ENCODE data around the gene GPR157.

Gene GPR157

DNA sequence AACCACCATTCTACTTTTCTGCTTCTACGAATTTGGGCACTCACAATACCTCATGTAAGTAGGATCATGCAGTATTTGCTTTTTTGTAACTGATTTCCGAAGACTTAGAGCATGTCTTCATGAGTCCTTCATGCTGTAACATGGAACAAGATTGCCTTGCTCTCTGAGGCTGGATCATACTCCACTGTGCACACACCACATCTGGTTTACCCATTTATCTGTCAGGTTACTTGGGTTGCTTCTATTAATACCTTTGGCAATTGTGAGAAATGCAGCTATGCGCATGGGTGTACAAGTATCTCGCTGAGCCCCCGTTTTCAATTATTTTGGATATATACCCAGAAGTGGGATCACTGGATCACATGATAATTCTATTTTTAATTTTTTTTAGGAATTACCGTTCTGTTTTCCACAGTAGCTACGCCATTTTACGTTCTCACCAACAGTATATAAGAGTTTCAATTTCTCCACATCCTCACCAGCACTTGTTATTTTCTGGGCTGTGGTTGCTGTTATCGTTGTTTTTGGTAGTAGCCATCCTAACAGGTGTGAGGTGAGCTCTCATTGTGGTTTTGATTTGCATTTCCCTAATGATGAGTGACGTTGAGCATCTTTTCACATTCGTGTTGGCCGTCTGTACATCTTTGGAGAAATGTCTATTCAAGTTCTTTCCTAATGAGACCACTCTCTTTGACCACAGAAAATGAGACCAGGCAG, 48.8 kb downstream of the GPR157 start:
- Histone ChIP-seq H2BK120ac (ENCODE audit: low read depth, low read length) (no peak overlapping the region), H3K4me1 (ENCODE audit: control insufficient read depth in 2 of 2, insufficient read depth in 1 of 2, low read depth in 1 of 2, low read length in 2 of 2) (peaks cover 0 to 3% of the 10 kb centered on the region in 2 donors), H2BK12ac (ENCODE audit: low read length) (no peak overlapping the region), H2AFZ (ENCODE audit: low read length) (no peak overlapping the region), H3K4me2 (ENCODE audit: insufficient read depth, low read length, poor library complexity, severe bottlenecking) (no peak overlapping the region), H2AK5ac (ENCODE audit: low read depth, low read length) (no peak overlapping the region), H3K79me1 (ENCODE audit: low read depth, low read length) (no peaks in the 10 kb centered on the region), H4K8ac (ENCODE audit: low read depth, low read length) (no peak overlapping the region), H3K18ac (ENCODE audit: low read length) (no peak overlapping the region), H2BK15ac (ENCODE audit: low read length) (no peak overlapping the region), H3K23ac (ENCODE audit: low read depth, low read length, poor library complexity) (no peak overlapping the region), H3K4me3 (ENCODE audit: low read length in 2 of 2) (no peak overlapping the region), H3K9ac (ENCODE audit: low read depth, low read length, poor library complexity) (no peak overlapping the region), H3K9me3 (replicated peaks in 1 of 2; ENCODE audit: control insufficient read depth in 2 of 2, insufficient read depth in 1 of 2, low read depth in 1 of 2, low read length in 2 of 2) (no peaks in the 10 kb centered on the region), H4K91ac (ENCODE audit: low read depth, low read length, poor library complexity) (no peak overlapping the region), H3K27ac (replicated peaks; ENCODE audit: low read length) (no peak overlapping the region), H3K4ac (ENCODE audit: low read length) (no peak overlapping the region), H2BK5ac (ENCODE audit: low read length) (no peak overlapping the region), H3K36me3 (replicated peaks in 1 of 2; ENCODE audit: control insufficient read depth in 2 of 2, insufficient read depth in 2 of 2, low read length in 2 of 2) (no peaks in the 10 kb centered on the region), H3K27me3 (ENCODE audit: control insufficient read depth in 3 of 3, insufficient read depth in 3 of 3, low read depth in 1 of 3, low read length in 3 of 3) (no peaks in the 10 kb centered on the region), H3K14ac (ENCODE audit: low read length) (no peak overlapping the region)
- WGBS, 2 donors (ENCODE audit: extremely low coverage in 2 of 2, insufficient read length in 2 of 2, insufficient replicate concordance in 1 of 2) = no CpG with 5 or more reads among the region's 12 CpGs
- no peak for DNase-seq (ENCODE audit: low spot score)

DNA sequence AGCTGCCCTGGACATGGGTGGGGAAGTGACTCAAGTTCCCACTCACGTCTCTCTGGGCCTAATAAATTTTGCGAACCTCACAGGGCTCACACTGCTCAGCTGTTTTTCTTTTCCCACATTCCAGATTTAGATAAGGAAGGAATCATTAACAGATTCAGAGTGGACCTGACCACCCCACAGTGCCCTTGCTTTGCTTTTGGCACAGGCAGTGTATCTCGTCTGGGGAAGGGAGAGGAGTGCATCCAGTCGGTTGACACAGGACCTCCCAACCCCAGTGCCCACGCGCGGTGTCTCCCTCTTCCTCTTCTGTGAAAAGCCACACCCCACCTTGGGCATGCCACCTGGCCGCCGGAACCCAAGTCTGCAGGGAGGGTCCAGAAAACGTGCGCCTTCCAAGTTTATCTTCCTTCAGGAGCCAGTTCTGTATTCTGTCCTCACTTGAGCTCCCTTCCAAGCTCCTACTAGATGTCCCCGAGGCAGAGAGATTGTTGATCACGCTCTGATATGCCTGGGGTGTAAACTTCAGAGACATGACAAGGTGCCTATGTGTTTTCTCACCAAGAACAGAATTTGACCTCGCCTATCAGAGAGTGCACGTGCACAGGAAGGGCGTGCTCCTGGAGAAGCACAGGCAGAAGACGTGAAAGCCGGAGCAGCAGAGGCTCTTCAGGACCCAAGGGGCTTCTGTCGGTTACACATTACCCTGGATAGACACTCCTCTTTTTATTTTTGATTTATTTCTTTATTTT, 50.0 kb downstream of the GPR157 start:
- Histone ChIP-seq H3K18ac (ENCODE audit: low read length) (no peak overlapping the region), H2BK12ac (ENCODE audit: low read length) (no peak overlapping the region), H2BK120ac (ENCODE audit: low read depth, low read length) (no peak overlapping the region), H3K9ac (ENCODE audit: low read depth, low read length, poor library complexity) (no peak overlapping the region), H3K4me2 (ENCODE audit: insufficient read depth, low read length, poor library complexity, severe bottlenecking) (no peak overlapping the region), H3K4ac (ENCODE audit: low read length) (no peak overlapping the region), H3K27me3 (ENCODE audit: control insufficient read depth in 3 of 3, insufficient read depth in 3 of 3, low read depth in 1 of 3, low read length in 3 of 3) (no peaks in the 10 kb centered on the region), H3K36me3 (replicated peaks in 1 of 2; ENCODE audit: control insufficient read depth in 2 of 2, insufficient read depth in 2 of 2, low read length in 2 of 2) (no peaks in the 10 kb centered on the region), H3K79me1 (ENCODE audit: low read depth, low read length) (no peaks in the 10 kb centered on the region), H3K4me1 (ENCODE audit: control insufficient read depth in 2 of 2, insufficient read depth in 1 of 2, low read depth in 1 of 2, low read length in 2 of 2) (peaks cover 0 to 3% of the 10 kb centered on the region in 2 donors), H4K91ac (ENCODE audit: low read depth, low read length, poor library complexity) (no peak overlapping the region), H3K14ac (ENCODE audit: low read length) (no peak overlapping the region), H2BK5ac (ENCODE audit: low read length) (no peak overlapping the region), H3K9me3 (replicated peaks in 1 of 2; ENCODE audit: control insufficient read depth in 2 of 2, insufficient read depth in 1 of 2, low read depth in 1 of 2, low read length in 2 of 2) (no peaks in the 10 kb centered on the region), H2AK5ac (ENCODE audit: low read depth, low read length) (no peak overlapping the region), H4K8ac (ENCODE audit: low read depth, low read length) (no peak overlapping the region), H3K27ac (replicated peaks; ENCODE audit: low read length) (no peak overlapping the region), H2BK15ac (ENCODE audit: low read length) (no peak overlapping the region), H3K23ac (ENCODE audit: low read depth, low read length, poor library complexity) (no peak overlapping the region), H3K4me3 (ENCODE audit: low read length in 2 of 2) (no peak overlapping the region), H2AFZ (ENCODE audit: low read length) (no peak overlapping the region)
- DNase-seq (ENCODE audit: low spot score) = no peak
- no CpG with 5 or more reads among the region's 19 CpGs for WGBS, 2 donors (ENCODE audit: extremely low coverage in 2 of 2, insufficient read length in 2 of 2, insufficient replicate concordance in 1 of 2)

DNA sequence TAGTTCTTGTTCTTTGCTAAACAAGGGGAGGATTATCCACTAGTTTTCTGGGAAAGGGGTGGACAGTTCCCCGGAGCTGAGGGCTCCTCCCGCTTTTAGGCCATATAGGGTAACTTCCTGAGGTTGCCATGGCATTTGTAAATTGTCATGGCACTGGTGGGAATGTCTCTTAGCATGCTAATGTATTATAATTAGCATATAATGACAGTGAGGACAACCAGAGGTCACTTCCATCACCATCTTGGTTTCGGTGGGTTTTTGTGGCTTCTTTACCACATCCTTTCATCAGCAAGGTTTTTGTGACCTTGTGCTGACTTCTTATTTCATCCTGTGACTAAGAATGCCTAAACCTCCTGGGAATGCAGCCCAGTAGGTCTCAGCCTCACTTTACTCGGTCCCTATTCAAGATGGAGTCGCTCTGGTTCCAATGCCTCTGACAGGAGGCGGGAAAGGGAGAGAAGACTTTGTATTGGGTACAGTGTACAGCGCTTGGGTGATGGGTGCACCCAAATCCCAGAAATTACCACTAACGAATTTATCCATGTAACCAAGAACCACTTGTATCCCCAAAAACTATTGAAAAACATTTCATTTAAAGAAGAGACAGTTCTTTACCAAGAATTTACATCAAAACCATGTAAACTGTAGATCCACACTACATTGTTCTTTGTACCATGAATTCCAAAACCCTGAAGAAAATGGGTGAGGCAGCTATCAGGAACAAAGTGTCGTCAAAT, 50.7 kb downstream of the GPR157 start:
- Histone ChIP-seq H3K18ac (ENCODE audit: low read length) (no peak overlapping the region), H4K91ac (ENCODE audit: low read depth, low read length, poor library complexity) (no peak overlapping the region), H2AFZ (ENCODE audit: low read length) (no peak overlapping the region), H3K4me1 (ENCODE audit: control insufficient read depth in 2 of 2, insufficient read depth in 1 of 2, low read depth in 1 of 2, low read length in 2 of 2) (peaks cover 0 to 3% of the 10 kb centered on the region in 2 donors), H3K36me3 (replicated peaks in 1 of 2; ENCODE audit: control insufficient read depth in 2 of 2, insufficient read depth in 2 of 2, low read length in 2 of 2) (no peaks in the 10 kb centered on the region), H2BK120ac (ENCODE audit: low read depth, low read length) (no peak overlapping the region), H2AK5ac (ENCODE audit: low read depth, low read length) (no peak overlapping the region), H3K9me3 (replicated peaks in 1 of 2; ENCODE audit: control insufficient read depth in 2 of 2, insufficient read depth in 1 of 2, low read depth in 1 of 2, low read length in 2 of 2) (no peaks in the 10 kb centered on the region), H2BK15ac (ENCODE audit: low read length) (no peak overlapping the region), H3K4me2 (ENCODE audit: insufficient read depth, low read length, poor library complexity, severe bottlenecking) (no peak overlapping the region), H3K27ac (replicated peaks; ENCODE audit: low read length) (no peak overlapping the region), H2BK5ac (ENCODE audit: low read length) (no peak overlapping the region), H3K4me3 (ENCODE audit: low read length in 2 of 2) (no peak overlapping the region), H3K27me3 (ENCODE audit: control insufficient read depth in 3 of 3, insufficient read depth in 3 of 3, low read depth in 1 of 3, low read length in 3 of 3) (no peaks in the 10 kb centered on the region), H3K23ac (ENCODE audit: low read depth, low read length, poor library complexity) (no peak overlapping the region), H4K8ac (ENCODE audit: low read depth, low read length) (no peak overlapping the region), H3K79me1 (ENCODE audit: low read depth, low read length) (no peaks in the 10 kb centered on the region), H3K9ac (ENCODE audit: low read depth, low read length, poor library complexity) (no peak overlapping the region), H3K14ac (ENCODE audit: low read length) (no peak overlapping the region), H2BK12ac (ENCODE audit: low read length) (no peak overlapping the region), H3K4ac (ENCODE audit: low read length) (no peak overlapping the region)
- WGBS, 2 donors (ENCODE audit: extremely low coverage in 2 of 2, insufficient read length in 2 of 2, insufficient replicate concordance in 1 of 2) = no CpG with 5 or more reads among the region's 9 CpGs
- no peak for DNase-seq (ENCODE audit: low spot score)

DNA sequence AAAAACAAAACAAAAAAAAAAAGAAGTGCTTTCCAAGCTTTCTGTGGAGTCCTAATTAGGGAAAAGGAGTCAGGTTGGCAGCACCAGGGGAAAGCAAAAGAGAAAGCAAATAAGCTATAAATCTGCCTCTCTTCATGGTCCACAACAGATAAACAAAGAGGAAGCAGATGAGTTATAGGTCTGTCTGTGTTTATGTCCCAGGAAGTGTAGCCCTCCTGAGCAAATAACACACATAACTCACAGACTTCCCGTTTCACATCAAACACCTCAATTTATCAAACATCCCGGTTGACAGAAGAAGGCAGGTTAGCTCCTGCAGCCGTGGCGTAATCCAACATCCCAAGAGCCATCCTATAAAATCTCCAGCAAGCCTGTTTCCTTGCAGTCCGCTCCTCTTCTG, 53.9 kb downstream of the GPR157 start:
- Histone ChIP-seq H3K27me3 (ENCODE audit: control insufficient read depth in 3 of 3, insufficient read depth in 3 of 3, low read depth in 1 of 3, low read length in 3 of 3) (no peaks in the 10 kb centered on the region), H2AK5ac (ENCODE audit: low read depth, low read length) (no peak overlapping the region), H3K18ac (ENCODE audit: low read length) (no peak overlapping the region), H3K36me3 (replicated peaks in 1 of 2; ENCODE audit: control insufficient read depth in 2 of 2, insufficient read depth in 2 of 2, low read length in 2 of 2) (no peaks in the 10 kb centered on the region), H3K27ac (replicated peaks; ENCODE audit: low read length) (no peak overlapping the region), H3K4me1 (ENCODE audit: control insufficient read depth in 2 of 2, insufficient read depth in 1 of 2, low read depth in 1 of 2, low read length in 2 of 2) (peaks cover 0 to 5% of the 10 kb centered on the region in 2 donors), H3K9me3 (replicated peaks in 1 of 2; ENCODE audit: control insufficient read depth in 2 of 2, insufficient read depth in 1 of 2, low read depth in 1 of 2, low read length in 2 of 2) (no peaks in the 10 kb centered on the region), H2BK5ac (ENCODE audit: low read length) (no peak overlapping the region), H2BK12ac (ENCODE audit: low read length) (no peak overlapping the region), H3K79me1 (ENCODE audit: low read depth, low read length) (no peaks in the 10 kb centered on the region), H3K4me2 (ENCODE audit: insufficient read depth, low read length, poor library complexity, severe bottlenecking) (no peak overlapping the region), H3K4me3 (ENCODE audit: low read length in 2 of 2) (no peak overlapping the region), H2BK15ac (ENCODE audit: low read length) (no peak overlapping the region), H3K23ac (ENCODE audit: low read depth, low read length, poor library complexity) (no peak overlapping the region), H4K8ac (ENCODE audit: low read depth, low read length) (no peak overlapping the region), H3K14ac (ENCODE audit: low read length) (no peak overlapping the region), H2AFZ (ENCODE audit: low read length) (no peak overlapping the region), H3K9ac (ENCODE audit: low read depth, low read length, poor library complexity) (no peak overlapping the region), H3K4ac (ENCODE audit: low read length) (no peak overlapping the region), H2BK120ac (ENCODE audit: low read depth, low read length) (no peak overlapping the region), H4K91ac (ENCODE audit: low read depth, low read length, poor library complexity) (no peak overlapping the region)
- DNase-seq (ENCODE audit: low spot score) = no peak
- no CpG with 5 or more reads among the region's 5 CpGs for WGBS, 2 donors (ENCODE audit: extremely low coverage in 2 of 2, insufficient read length in 2 of 2, insufficient replicate concordance in 1 of 2)
